ENCODE results near the gene RIC8B.

The RIC8B gene

DNA sequence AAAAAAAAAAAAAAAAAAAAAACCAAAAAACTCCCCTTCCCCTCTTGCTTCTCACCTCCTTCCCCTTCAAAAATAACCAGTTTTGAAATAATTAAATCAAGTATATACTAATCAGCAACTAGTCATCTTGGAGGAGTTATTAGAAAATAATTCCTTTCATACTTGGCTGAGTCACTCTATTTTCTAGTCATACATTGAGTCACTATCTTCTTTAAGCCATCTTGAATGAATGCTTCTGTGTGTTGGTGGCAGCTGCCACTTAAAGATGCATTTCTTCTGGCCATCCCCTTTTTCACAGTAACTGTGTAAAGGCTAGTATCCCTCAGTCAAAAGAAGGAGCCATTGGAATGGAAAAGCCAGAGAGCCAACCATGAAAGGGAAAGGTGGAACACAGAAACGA is 97.0 kb downstream of the RIC8B start:
- DNase-seq (ENCODE audit: low read depth) = no peak
- no peak overlapping the region for H3K4me3 ChIP-seq (ENCODE audit: low read depth, low read length)
- TF ChIP-seq, protein P1, sequence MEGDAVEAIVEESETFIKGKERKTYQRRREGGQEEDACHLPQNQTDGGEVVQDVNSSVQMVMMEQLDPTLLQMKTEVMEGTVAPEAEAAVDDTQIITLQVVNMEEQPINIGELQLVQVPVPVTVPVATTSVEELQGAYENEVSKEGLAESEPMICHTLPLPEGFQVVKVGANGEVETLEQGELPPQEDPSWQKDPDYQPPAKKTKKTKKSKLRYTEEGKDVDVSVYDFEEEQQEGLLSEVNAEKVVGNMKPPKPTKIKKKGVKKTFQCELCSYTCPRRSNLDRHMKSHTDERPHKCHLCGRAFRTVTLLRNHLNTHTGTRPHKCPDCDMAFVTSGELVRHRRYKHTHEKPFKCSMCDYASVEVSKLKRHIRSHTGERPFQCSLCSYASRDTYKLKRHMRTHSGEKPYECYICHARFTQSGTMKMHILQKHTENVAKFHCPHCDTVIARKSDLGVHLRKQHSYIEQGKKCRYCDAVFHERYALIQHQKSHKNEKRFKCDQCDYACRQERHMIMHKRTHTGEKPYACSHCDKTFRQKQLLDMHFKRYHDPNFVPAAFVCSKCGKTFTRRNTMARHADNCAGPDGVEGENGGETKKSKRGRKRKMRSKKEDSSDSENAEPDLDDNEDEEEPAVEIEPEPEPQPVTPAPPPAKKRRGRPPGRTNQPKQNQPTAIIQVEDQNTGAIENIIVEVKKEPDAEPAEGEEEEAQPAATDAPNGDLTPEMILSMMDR (IDR thresholded peaks at IDR 0.05; ENCODE audit: control insufficient read depth, extremely low read depth, insufficient read depth) = no peak

DNA sequence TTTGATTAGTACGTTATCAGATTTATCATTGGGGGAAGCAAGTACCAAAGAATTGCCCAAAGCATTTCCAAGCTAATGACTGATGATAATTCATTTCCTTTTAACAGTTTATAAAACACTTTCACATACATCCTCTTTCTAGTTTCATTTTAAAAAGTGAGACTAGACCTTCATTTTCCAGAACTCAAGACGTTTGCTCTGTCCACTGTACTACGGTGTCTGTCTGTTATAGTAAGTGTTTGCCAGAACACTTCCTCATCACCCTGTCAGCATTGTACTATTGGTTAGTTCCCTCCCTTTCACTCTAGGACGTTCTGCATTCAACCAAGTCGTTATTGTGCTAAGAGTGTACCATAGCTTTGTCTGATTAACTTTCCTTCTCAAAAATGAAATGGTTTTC is 99.5 kb downstream of the RIC8B start:
- no peak for DNase-seq (ENCODE audit: low read depth)
- TF ChIP-seq, protein P1 (IDR thresholded peaks at IDR 0.05; ENCODE audit: control insufficient read depth, extremely low read depth, insufficient read depth) = no peak
- H3K4me3 ChIP-seq (ENCODE audit: low read depth, low read length) = no peak overlapping the region

DNA sequence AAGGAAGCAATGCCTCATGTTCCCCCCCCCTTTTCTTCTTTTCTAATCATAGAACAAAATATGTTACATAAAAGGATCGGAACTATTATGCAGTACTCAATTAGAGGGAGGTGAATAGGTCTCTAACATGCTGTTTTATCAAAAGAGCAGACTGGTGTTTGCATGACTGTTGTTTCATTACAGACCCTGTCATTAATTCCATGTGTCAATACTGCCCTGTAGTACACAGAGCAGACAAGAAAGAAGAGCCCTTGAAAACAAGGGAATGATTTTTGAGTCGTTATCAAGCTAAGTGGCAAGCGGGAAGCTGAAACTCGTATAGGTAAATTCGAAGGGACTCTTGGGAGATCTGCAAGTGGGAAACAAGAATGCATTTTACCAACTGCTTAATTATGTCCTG is 104.3 kb downstream of the RIC8B start:
- H3K4me3 ChIP-seq (ENCODE audit: low read depth, low read length) = no peak overlapping the region
- TF ChIP-seq, protein P1 (IDR thresholded peaks at IDR 0.05; ENCODE audit: control insufficient read depth, extremely low read depth, insufficient read depth) = no peak
- DNase-seq (ENCODE audit: low read depth) = no peak

DNA sequence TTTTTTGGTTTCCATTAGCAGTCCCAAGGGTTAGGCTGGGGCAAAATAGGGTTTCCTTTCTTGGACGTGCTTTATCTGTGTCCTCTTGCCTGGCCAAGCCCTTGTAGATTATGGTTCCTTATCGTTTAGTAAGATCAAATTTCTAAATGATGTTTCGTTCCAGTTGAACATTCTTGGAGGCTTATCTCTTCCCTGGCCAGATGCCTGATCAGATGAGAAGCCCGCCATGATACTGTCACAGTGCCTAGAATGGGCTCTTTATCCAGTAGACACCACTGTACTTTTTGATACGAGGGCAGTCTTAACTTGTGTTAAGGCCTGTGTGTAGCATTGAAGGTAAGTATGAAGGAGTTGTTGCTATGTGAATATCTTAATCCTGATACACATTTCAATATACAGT is 105.1 kb downstream of the RIC8B start:
- TF ChIP-seq, protein P1 (IDR thresholded peaks at IDR 0.05; ENCODE audit: control insufficient read depth, extremely low read depth, insufficient read depth) = no peak
- no peak overlapping the region for H3K4me3 ChIP-seq (ENCODE audit: low read depth, low read length)
- DNase-seq (ENCODE audit: low read depth) = no peak

DNA sequence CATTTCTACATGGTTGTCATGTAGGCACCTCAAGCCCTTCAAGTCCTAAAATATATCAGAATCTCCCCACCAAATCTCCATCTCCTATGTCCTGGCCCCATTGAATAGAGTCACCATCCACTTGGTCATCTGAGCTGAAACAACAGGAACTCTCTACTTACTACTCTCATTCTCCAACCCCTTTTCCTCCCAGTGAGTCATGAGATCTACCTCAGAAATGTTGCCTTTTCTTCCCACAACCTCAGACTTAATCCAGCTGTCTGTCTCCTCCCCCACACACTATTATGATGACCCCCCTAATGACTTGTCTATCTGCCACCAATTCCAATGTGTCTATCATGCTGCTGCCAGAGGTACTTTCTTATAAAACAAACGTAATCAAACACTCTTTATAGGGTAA is 108.9 kb downstream of the RIC8B start:
- no peak for DNase-seq (ENCODE audit: low read depth)
- TF ChIP-seq, protein P1 (IDR thresholded peaks at IDR 0.05; ENCODE audit: control insufficient read depth, extremely low read depth, insufficient read depth) = no peak
- H3K4me3 ChIP-seq (ENCODE audit: low read depth, low read length) = no peak overlapping the region

DNA sequence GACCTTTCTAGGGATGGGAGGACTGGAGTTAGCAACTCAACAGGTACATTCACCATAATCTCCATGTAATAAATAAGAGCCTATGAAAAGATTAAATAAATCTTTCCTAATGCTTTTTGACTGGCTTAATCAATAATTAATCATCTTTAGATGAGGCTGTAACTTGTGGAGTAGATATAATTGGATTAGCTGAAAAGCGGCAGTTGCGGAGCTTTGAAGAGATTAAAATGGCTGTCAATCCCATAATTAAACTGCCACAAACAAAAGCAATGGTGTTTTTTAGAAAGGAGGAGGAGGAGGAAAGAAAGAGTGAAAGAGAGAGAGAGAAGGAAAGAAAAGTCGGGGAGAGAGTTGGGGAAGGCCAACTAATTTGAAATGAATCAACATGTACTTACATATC is 110.5 kb downstream of the RIC8B start:
- TF ChIP-seq, protein P1 (IDR thresholded peaks at IDR 0.05; ENCODE audit: control insufficient read depth, extremely low read depth, insufficient read depth) = no peak
- no peak overlapping the region for H3K4me3 ChIP-seq (ENCODE audit: low read depth, low read length)
- no peak for DNase-seq (ENCODE audit: low read depth)

DNA sequence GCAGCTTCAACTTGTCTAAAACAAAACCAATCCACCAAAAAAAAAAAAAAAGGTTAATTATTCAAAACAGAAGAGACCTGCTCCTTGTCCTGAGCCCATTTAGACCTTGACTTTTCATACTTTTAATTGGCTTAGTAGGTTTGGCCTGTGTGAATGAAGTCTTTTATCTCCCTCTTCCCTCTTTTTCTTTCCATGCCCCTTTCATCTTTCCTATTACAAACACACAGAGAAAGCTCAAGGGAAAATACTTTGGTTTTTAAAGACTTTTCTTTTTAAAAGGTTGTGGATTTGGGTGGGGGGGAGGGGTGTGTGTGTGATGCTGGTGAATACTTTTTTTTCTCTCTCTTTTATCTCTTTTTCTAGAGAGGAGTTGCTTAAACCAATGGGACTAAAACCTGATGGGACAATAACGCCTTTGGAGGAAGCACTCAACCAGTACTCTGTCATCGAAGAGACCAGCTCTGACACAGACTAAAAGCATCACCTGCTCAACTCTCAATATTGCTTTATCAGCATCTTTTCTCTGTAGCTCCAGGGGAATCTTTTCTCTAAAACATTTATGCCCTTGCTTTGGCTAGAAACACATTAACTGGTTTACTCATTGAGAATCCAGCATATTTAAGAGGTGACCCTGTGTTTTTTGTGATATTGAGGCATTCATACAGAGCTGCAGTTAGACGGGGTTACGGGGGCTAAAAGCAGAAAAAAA is 111.2 kb downstream of the RIC8B start:
- H3K4me3 ChIP-seq (ENCODE audit: low read depth, low read length) = no peak overlapping the region
- TF ChIP-seq, protein P1 (IDR thresholded peaks at IDR 0.05; ENCODE audit: control insufficient read depth, extremely low read depth, insufficient read depth) = no peak
- DNase-seq (ENCODE audit: low read depth) = no peak

All from LNCaP clone FGC (cell line).